Measurements from ENCODE around the gene NXPE1.
"Not testable (repeated sequence)": the region's sequence is repeated elsewhere in the genome, so short reads cannot be mapped to it uniquely, and the experiment has no call there.

Gene NXPE1

DNA sequence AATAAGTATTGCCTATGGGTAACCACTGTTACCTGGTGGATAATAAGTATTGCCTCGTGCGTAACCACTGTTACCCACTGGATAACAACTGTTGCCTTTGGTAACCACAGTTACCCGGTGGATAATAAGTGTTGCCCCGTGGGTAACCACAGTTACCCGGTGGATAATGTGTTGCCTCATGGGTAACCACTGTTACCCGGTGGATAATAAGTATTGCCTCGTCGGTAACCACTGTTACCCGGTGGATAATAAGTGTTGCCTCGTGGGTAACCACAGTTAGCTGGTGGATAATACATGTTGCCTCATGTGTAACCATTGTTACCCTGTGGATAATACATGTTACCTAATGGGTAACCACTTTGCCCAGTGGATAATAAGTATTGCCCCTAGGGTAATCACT lies 45.7 kb upstream of the NXPE1 start:
- TF ChIP-seq, protein P1, sequence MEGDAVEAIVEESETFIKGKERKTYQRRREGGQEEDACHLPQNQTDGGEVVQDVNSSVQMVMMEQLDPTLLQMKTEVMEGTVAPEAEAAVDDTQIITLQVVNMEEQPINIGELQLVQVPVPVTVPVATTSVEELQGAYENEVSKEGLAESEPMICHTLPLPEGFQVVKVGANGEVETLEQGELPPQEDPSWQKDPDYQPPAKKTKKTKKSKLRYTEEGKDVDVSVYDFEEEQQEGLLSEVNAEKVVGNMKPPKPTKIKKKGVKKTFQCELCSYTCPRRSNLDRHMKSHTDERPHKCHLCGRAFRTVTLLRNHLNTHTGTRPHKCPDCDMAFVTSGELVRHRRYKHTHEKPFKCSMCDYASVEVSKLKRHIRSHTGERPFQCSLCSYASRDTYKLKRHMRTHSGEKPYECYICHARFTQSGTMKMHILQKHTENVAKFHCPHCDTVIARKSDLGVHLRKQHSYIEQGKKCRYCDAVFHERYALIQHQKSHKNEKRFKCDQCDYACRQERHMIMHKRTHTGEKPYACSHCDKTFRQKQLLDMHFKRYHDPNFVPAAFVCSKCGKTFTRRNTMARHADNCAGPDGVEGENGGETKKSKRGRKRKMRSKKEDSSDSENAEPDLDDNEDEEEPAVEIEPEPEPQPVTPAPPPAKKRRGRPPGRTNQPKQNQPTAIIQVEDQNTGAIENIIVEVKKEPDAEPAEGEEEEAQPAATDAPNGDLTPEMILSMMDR (IDR thresholded peaks at IDR 0.05; ENCODE audit: unreplicated experiment in 3 of 3), result no peak
- Mint-ChIP-seq H3K4me1 (no peaks in the 10 kb centered on the region), H3K9me3 (peaks cover 29% of the 10 kb centered on the region), H3K4me3 (no peak overlapping the region), H3K27ac (no peak overlapping the region), H3K36me3 (ENCODE audit: low read depth) (no peaks in the 10 kb centered on the region), H3K27me3 (ENCODE audit: low read depth) (no peaks in the 10 kb centered on the region)

DNA sequence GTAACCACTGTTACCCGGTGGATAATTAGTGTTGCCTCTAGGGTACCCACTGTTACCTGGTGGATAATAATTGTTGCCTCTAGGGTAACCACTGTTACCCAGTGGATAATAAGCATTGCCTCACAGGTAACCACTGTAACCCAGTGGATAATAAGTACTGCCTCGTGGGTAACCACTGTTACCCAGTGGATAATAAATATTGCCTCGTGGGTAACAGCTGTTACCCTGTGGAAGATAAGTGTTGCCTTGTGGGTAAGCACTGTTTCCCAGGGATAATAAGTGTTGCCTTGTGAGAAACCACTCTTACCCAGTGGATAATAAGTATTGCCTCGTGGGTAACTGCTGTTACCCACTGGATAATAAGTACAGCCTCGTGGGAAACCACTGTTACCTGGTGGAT lies 45.2 kb upstream of the NXPE1 start:
- no peaks in the 10 kb centered on the region for H3K27me3 Mint-ChIP-seq (ENCODE audit: low read depth)
- H3K27ac Mint-ChIP-seq, result no peak overlapping the region
- H3K4me1 Mint-ChIP-seq, result no peaks in the 10 kb centered on the region
- H3K4me3 Mint-ChIP-seq, result no peak overlapping the region
- H3K36me3 Mint-ChIP-seq (ENCODE audit: low read depth), result no peaks in the 10 kb centered on the region
- peaks cover 27% of the 10 kb centered on the region for H3K9me3 Mint-ChIP-seq
- TF ChIP-seq, protein P1 (IDR thresholded peaks at IDR 0.05; ENCODE audit: unreplicated experiment in 3 of 3), result no peak

- Mint-ChIP-seq H3K36me3 (ENCODE audit: low read depth) (no peaks in the 10 kb centered on the region), H3K9me3 (peaks cover 24% of the 10 kb centered on the region), H3K27ac (no peak overlapping the region), H3K4me3 (no peak overlapping the region), H3K4me1 (no peaks in the 10 kb centered on the region), H3K27me3 (ENCODE audit: low read depth) (no peaks in the 10 kb centered on the region)
- TF ChIP-seq, protein P1 (IDR thresholded peaks at IDR 0.05; ENCODE audit: unreplicated experiment in 3 of 3), result no peak
Measured at GRCh38 chr11:114604179-114604813, 44.6 kb upstream of the NXPE1 start.

DNA sequence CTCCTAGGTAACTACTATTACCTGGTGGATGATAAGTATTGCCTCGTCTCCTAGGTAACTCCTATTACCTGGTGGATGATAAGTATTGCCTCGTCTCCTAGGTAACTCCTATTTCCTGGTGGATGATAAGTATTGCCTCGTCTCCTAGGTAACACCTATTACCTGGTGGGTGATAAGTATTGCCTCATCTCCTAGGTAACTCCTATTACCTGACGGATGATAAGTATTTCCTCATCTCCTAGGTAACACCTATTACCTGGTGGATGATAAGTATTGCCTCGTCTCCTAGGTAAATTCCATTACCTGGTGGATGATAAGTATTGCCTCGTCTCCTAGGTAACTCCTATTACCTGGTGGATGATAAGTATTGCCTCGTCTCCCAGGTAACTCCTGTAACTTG lies 43.5 kb upstream of the NXPE1 start:
- peaks cover 24% of the 10 kb centered on the region for H3K9me3 Mint-ChIP-seq
- H3K4me1 Mint-ChIP-seq; H3K27me3 Mint-ChIP-seq (ENCODE audit: low read depth); H3K27ac Mint-ChIP-seq; H3K4me3 Mint-ChIP-seq; H3K36me3 Mint-ChIP-seq (ENCODE audit: low read depth): not testable (repeated sequence)

GRCh38 chr11:114598461-114598860 lies 38.8 kb upstream of the NXPE1 start:
- no peak overlapping the region for H3K4me3 Mint-ChIP-seq
- H3K36me3 Mint-ChIP-seq (ENCODE audit: low read depth), result no peaks in the 10 kb centered on the region
- no peaks in the 10 kb centered on the region for H3K4me1 Mint-ChIP-seq
- no peak overlapping the region for H3K27ac Mint-ChIP-seq
- H3K27me3 Mint-ChIP-seq (ENCODE audit: low read depth), result no peaks in the 10 kb centered on the region
- TF ChIP-seq, protein P1 (IDR thresholded peaks at IDR 0.05; ENCODE audit: unreplicated experiment in 3 of 3), result no peak
- H3K9me3 Mint-ChIP-seq, result peaks cover 4% of the 10 kb centered on the region

DNA sequence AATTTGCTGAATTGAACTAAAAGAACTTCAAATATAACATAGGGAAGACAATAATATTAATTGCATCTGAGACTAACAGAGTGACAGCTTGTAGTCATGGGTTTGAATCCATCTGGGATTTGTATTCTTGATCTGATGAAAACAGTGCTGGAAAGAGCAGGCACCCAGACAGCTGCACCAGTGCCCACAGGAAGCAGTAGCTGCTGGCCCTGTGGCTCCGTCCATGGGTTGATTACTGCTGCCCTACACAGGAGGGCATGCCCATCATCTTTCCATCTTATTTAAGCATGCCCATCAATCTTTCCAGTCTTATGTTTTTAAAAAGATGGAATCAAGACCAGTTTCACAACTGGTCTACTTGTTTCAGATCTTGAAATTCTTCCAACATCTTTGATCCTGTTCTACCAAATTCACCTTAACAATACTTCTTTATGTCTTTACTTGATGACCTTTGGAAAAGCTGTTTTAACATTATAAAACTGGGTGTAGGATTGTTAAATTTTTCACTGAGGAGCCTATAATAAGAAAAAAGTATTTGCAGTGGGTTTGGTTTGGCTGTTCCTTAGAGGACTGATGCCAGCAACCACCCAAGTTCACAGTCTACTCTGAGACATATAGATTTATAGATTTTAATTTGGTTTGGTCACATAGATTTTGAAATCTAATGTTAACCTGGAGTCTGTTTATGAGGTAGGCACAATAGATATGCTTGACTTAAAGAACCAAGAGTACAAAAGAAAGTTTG lies 36.7 kb upstream of the NXPE1 start:
- H3K4me1 Mint-ChIP-seq, result no peaks in the 10 kb centered on the region
- no peaks in the 10 kb centered on the region for H3K36me3 Mint-ChIP-seq (ENCODE audit: low read depth)
- H3K4me3 Mint-ChIP-seq, result no peak overlapping the region
- H3K9me3 Mint-ChIP-seq, result no peaks in the 10 kb centered on the region
- TF ChIP-seq, protein P1 (IDR thresholded peaks at IDR 0.05; ENCODE audit: unreplicated experiment in 3 of 3), result no peak
- no peak overlapping the region for H3K27ac Mint-ChIP-seq
- peaks cover 3% of the 10 kb centered on the region for H3K27me3 Mint-ChIP-seq (ENCODE audit: low read depth)
